IMR-90 (cell line): ENCODE measurements around the gene CALD1. TPM values are rescaled to one million over a fixed set of nuclear protein-coding genes. Genes with fewer than 3 reads are reported as not detected.

Source experiments
- ATAC-seq: fragments of 200-7000 bp; cut with Tn5 transposase; 2 replicates; pipeline ENCODE4 v1.9.1; 2020; ENCODE audit warnings: low read depth, mild to moderate bottlenecking, moderate library complexity
- BruUV-seq: library from RNA; stranded (reverse); fragments of 400-500 nt; replicated peaks from 2 replicates; lab custom pipeline; 2021; lab: Mats Ljungman, UMichigan
- CTCF ChIA-PET: fragments of 300-600 bp; formaldehyde crosslinking; extraction: SDS; loops from one replicate; lab custom pipeline; 2021; ENCODE audit warnings: antibody characterized with exemption; lab: Yijun Ruan, JAX
- POLR2A ChIA-PET: fragments of 300-600 bp; sonication (Branson Sonifier 250); formaldehyde crosslinking; loops from one replicate; lab custom pipeline; 2022; ENCODE audit warnings: antibody characterized with exemption; ENCODE audit not compliant: unreplicated experiment; lab: Charles Lee
- DNase-seq: peaks from one replicate; pipeline ENCODE4 v3.0.0; 2013
- H2AFZ ChIP-seq: replicated peaks from 2 replicates; pipeline ENCODE3; 2013; ENCODE audit warnings: low read length, mild to moderate bottlenecking; ENCODE audit not compliant: poor library complexity
- H2AK5ac ChIP-seq: 2 replicates; pipeline ENCODE4 v1.6.1; 2013; ENCODE audit warnings: low read depth, low read length, inconsistent platforms
- H2AK9ac ChIP-seq: replicated peaks from 2 replicates; pipeline ENCODE3; 2013; ENCODE audit warnings: mild to moderate bottlenecking, low read depth, low read length, moderate library complexity; ENCODE audit not compliant: poor library complexity
- H2BK120ac ChIP-seq: 2 replicates; pipeline ENCODE4 v1.6.1; 2013; ENCODE audit warnings: low read depth, low read length, inconsistent platforms
- H2BK15ac ChIP-seq: 3 replicates; pipeline ENCODE4 v1.6.1; 2013; ENCODE audit warnings: low read depth, low read length, inconsistent platforms
- H2BK20ac ChIP-seq: 2 replicates; pipeline ENCODE4 v1.6.1; 2013; ENCODE audit warnings: low read depth, mild to moderate bottlenecking, inconsistent platforms, low read length, moderate library complexity
- H2BK5ac ChIP-seq: 2 replicates; pipeline ENCODE4 v1.6.1; 2013; ENCODE audit warnings: mild to moderate bottlenecking, low read depth, low read length, inconsistent platforms; ENCODE audit not compliant: poor library complexity, severe bottlenecking
- H3K14ac ChIP-seq: replicated peaks from 2 replicates; pipeline ENCODE4 v1.6.1; 2013; ENCODE audit warnings: low read depth, low read length, inconsistent platforms
- H3K18ac ChIP-seq: 2 replicates; pipeline ENCODE4 v1.6.1; 2013; ENCODE audit warnings: low read depth, low read length, control low read depth
- H3K23ac ChIP-seq: 2 replicates; pipeline ENCODE4 v1.6.1; 2013; ENCODE audit warnings: low read depth, low read length, inconsistent platforms
- H3K27ac ChIP-seq: 2 replicates; pipeline ENCODE4 v1.5.1; 2013; ENCODE audit warnings: mild to moderate bottlenecking, control low read depth, low read length; ENCODE audit not compliant: insufficient read depth
- H3K27me3 ChIP-seq: 2 replicates; pipeline ENCODE4 v1.6.1; 2013; ENCODE audit warnings: low read length; ENCODE audit not compliant: control insufficient read depth, insufficient read depth
- H3K36me3 ChIP-seq: 2 replicates; pipeline ENCODE4 v1.6.1; 2013; ENCODE audit warnings: low read length, mixed read lengths; ENCODE audit not compliant: control insufficient read depth, insufficient read depth
- H3K4ac ChIP-seq: 2 replicates; pipeline ENCODE4 v1.6.1; 2013; ENCODE audit warnings: low read depth, low read length, inconsistent platforms
- H3K4me1 ChIP-seq: 2 replicates; pipeline ENCODE4 v1.6.1; 2013; ENCODE audit warnings: low read length, mixed read lengths; ENCODE audit not compliant: control insufficient read depth, insufficient read depth
- H3K4me2 ChIP-seq: 2 replicates; pipeline ENCODE4 v1.6.1; 2013; ENCODE audit warnings: low read depth, mild to moderate bottlenecking, control low read depth, low read length, moderate library complexity
- H3K4me3 ChIP-seq: 2 replicates; pipeline ENCODE4 v1.5.1; 2013; ENCODE audit warnings: low read depth, mild to moderate bottlenecking, control low read depth, low read length, moderate library complexity; ENCODE audit not compliant: insufficient read depth
- H3K56ac ChIP-seq: 2 replicates; pipeline ENCODE4 v1.6.1; 2013; ENCODE audit warnings: low read length, inconsistent platforms; ENCODE audit not compliant: insufficient read depth; ENCODE audit errors: extremely low read depth
- H3K79me1 ChIP-seq, 2 experiments: 2 replicates each; pipeline ENCODE4 v1.6.1; 2013; ENCODE audit warnings: low read length in 2 of 2, inconsistent platforms in 1 of 2, low read depth in 1 of 2
- H3K9ac ChIP-seq: 2 replicates; pipeline ENCODE4 v1.6.1; 2013; ENCODE audit warnings: low read depth, low read length, control low read depth
- H3K9me1 ChIP-seq: 2 replicates; pipeline ENCODE4 v1.6.1; 2013; ENCODE audit warnings: low read length, inconsistent platforms; ENCODE audit not compliant: insufficient read depth
- H3K9me3 ChIP-seq: 2 replicates; pipeline ENCODE4 v1.6.1; 2013; ENCODE audit warnings: low read length; ENCODE audit not compliant: control insufficient read depth, insufficient read depth
- H4K20me1 ChIP-seq: 2 replicates; pipeline ENCODE4 v1.6.1; 2013; ENCODE audit warnings: low read length, inconsistent platforms; ENCODE audit not compliant: insufficient read depth
- H4K5ac ChIP-seq: 2 replicates; pipeline ENCODE4 v1.6.1; 2013; ENCODE audit warnings: mild to moderate bottlenecking, low read depth, low read length, control low read depth
- H4K8ac ChIP-seq, 2 experiments: 2 replicates each; pipeline ENCODE4 v1.6.1; 2013; ENCODE audit warnings: low read depth in 2 of 2, low read length in 2 of 2, control low read depth in 1 of 2, inconsistent platforms in 1 of 2
- H4K91ac ChIP-seq: 2 replicates; pipeline ENCODE4 v1.6.1; 2013; ENCODE audit warnings: low read depth, low read length, inconsistent platforms; ENCODE audit not compliant: insufficient read depth
- CEBPB ChIP-seq: IDR thresholded peaks from 2 replicates; pipeline ENCODE4 v1.6.1; 2012; ENCODE audit warnings: low read depth, low read length, improper control_type of control experiment
- CHD1 ChIP-seq: IDR thresholded peaks from 2 replicates; pipeline ENCODE4 v1.6.1; 2012; ENCODE audit warnings: low read depth, low read length, improper control_type of control experiment
- FOS ChIP-seq: fragments of 150-350 bp; IDR thresholded peaks from 2 replicates; pipeline ENCODE4 v1.6.1; 2016; ENCODE audit warnings: low read depth, low read length
- MAFK ChIP-seq: IDR thresholded peaks from 2 replicates; pipeline ENCODE4 v1.6.1; 2012; ENCODE audit warnings: low read depth, low read length, improper control_type of control experiment
- MAZ ChIP-seq: IDR thresholded peaks from 2 replicates; pipeline ENCODE4 v1.6.1; 2012; ENCODE audit warnings: low read depth, mild to moderate bottlenecking, low read length, improper control_type of control experiment, moderate library complexity, borderline replicate concordance
- MXI1 ChIP-seq: IDR thresholded peaks from 2 replicates; pipeline ENCODE4 v1.6.1; 2012; ENCODE audit warnings: low read depth, mild to moderate bottlenecking, low read length, moderate library complexity, borderline replicate concordance
- NFE2L2 ChIP-seq: fragments of 150-350 bp; IDR thresholded peaks from 2 replicates; pipeline ENCODE4 v1.6.1; 2016; ENCODE audit warnings: low read depth, mild to moderate bottlenecking, low read length
- POLR2A ChIP-seq: IDR thresholded peaks from 2 replicates; pipeline ENCODE4 v1.6.1; 2012; ENCODE audit warnings: mild to moderate bottlenecking, low read depth, low read length
- RAD21 ChIP-seq: IDR thresholded peaks from 2 replicates; pipeline ENCODE4 v1.6.1; 2012; ENCODE audit warnings: low read length, improper control_type of control experiment
- RCOR1 ChIP-seq: IDR thresholded peaks from 2 replicates; pipeline ENCODE4 v1.6.1; 2012; ENCODE audit warnings: mild to moderate bottlenecking, low read length, improper control_type of control experiment; ENCODE audit not compliant: insufficient replicate concordance
- RFX5 ChIP-seq: IDR thresholded peaks from 2 replicates; pipeline ENCODE4 v1.8.0; 2012; ENCODE audit warnings: low read depth, mild to moderate bottlenecking, low read length, moderate library complexity
- SMC3 ChIP-seq: fragments of 150-350 bp; IDR thresholded peaks from 2 replicates; pipeline ENCODE4 v1.6.1; 2016; ENCODE audit warnings: low read depth, mild to moderate bottlenecking, antibody characterized with exemption, low read length, moderate library complexity
- USF2 ChIP-seq: fragments of 150-350 bp; IDR thresholded peaks from 2 replicates; pipeline ENCODE4 v1.6.1; 2017; ENCODE audit warnings: mild to moderate bottlenecking, antibody characterized with exemption, low read length, low read depth
- WGBS, 2 experiments: methylation state at CpG; one replicate each; pipeline versions ENCODE4 v1.1.5 to v1.1.7; 2013; ENCODE audit warnings: missing lambda C conversion rate in 2 of 2; ENCODE audit not compliant: insufficient read length in 1 of 2; ENCODE audit errors: extremely low coverage in 2 of 2; 5-methylcytosine and 5-hydroxymethylcytosine counted together
- dilution Hi-C: fragments of 300-500 bp; cut with HindIII; formaldehyde crosslinking; loops from one replicate; pipeline ENCODE4 v1.14.3; 2018; ENCODE audit warnings: low sequenced_read_pairs; ENCODE audit not compliant: unreplicated experiment
- in situ Hi-C: fragments of 300-500 bp; cut with MboI; formaldehyde crosslinking; loops from 3 replicates; pipeline ENCODE4 v1.14.3; 2019; ENCODE audit warnings: low sequenced_read_pairs, inconsistent platforms, mixed read lengths
- intact Hi-C: fragments of 100-400 bp; cut with micrococcal nuclease; formaldehyde crosslinking; loops from 2 replicates; pipeline ENCODE4 v1.10.0; 2022
- polyA plus RNA-seq, 3 experiments: library from polyadenylated mRNA; depleted of rRNA; stranded (reverse); fragments of >200 nt; gene quantifications; 2 replicates each; pipeline ENCODE4 v1.2.3, GENCODE V29; 2012; ENCODE audit warnings: low replicate concordance in 1 of 3
- total RNA-seq: library from RNA; depleted of rRNA; stranded (reverse); fragments of >200 nt; gene quantifications from 2 replicates; pipeline ENCODE4 v1.2.3, GENCODE V29; 2012
- TF ChIP-seq, protein P1 (sequence below): fragments of 150-350 bp; IDR thresholded peaks from 2 replicates; pipeline ENCODE4 v1.6.1; 2016; ENCODE audit warnings: low read depth, mild to moderate bottlenecking, low read length, moderate library complexity, borderline replicate concordance
- TF ChIP-seq, protein P2 (sequence below): conservative IDR thresholded peaks from 2 replicates; pipeline ENCODE4 v1.5.1; 2012; ENCODE audit warnings: mild to moderate bottlenecking, low read depth, low read length, improper control_type of control experiment

The CALD1 gene
- total and polyA plus RNA-seq, 2 of the 4 experiments (the other 2 are of a cell fraction), result 375 to 487 TPM

DNA sequence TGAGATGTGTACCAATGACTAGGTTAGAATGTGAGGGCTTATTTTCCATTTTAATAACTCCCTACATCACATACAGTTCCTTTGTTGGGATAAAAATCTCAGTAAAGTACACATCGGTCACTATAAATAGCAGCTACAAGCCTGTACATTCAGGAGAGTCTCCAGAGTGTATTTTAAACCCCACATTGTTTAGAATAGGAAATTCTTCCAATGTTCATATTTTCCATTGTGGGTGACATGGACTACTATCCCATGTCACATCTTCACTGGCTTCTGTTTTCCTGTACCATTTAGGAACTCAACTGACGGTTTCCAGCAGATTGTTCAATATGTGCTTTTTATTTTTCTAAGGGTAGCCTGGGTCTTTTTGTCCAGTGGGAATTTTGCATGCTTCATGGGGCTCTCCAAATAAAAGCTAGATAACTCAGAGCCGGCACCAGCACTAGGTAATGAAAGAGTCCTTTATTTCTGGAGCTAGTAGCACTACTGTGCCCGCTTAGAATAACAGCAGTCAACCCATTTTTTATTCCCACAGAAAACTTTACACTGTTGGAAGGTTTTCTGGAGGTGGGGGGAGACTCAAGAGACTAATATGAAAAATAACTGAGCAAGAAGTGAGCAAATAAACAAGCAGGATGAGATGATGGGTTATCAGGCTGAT, 100.5 kb downstream of the CALD1 start:
- no TSS peak for BruUV-seq
- DNase-seq (no peak), ATAC-seq (peak; percentile 28)
- Histone ChIP-seq H3K27me3 (no peaks in the 10 kb centered on the region), H4K91ac (no peak overlapping the region), H2BK15ac (no peak overlapping the region), H2BK20ac (no peak overlapping the region), H3K14ac (0 out of 2 replicates have a peak overlapping the region, but pooled peaks have one; percentile 25), H3K79me1 (peaks cover 25 to 69% of the 10 kb centered on the region in 2 experiments), H3K9ac (no peak overlapping the region), H3K4ac (no peak overlapping the region), H3K18ac (peak overlapping the region; percentile 31; the same call in 1 of the 2 replicates), H4K20me1 (peaks cover 71% of the 10 kb centered on the region), H4K5ac (peak overlapping the region; percentile 22; the same call in 1 of the 2 replicates), H3K4me3 (no peak overlapping the region), H3K9me3 (no peaks in the 10 kb centered on the region), H3K23ac (no peak overlapping the region), H3K56ac (no peak overlapping the region), H3K4me1 (peaks cover 17% of the 10 kb centered on the region), H3K27ac (no peak overlapping the region; the same call in 1 of the 2 replicates), H2BK5ac (peak overlapping the region; percentile 31), H2AK5ac (no peak overlapping the region), H3K4me2 (peak overlapping the region; percentile 39; the same call in 1 of the 2 replicates), H2AK9ac (no peak overlapping the region), H4K8ac (no peak overlapping the region), H2BK120ac (no peak overlapping the region), H3K9me1 (peaks cover 28% of the 10 kb centered on the region), H3K36me3 (peaks cover 6% of the 10 kb centered on the region; the same call in 1 of the 2 replicates), H2AFZ (no peak overlapping the region)
- in situ Hi-C loops, result no loop called here
- POLR2A ChIA-PET, result no interaction called here
- TF ChIP-seq, protein P1, sequence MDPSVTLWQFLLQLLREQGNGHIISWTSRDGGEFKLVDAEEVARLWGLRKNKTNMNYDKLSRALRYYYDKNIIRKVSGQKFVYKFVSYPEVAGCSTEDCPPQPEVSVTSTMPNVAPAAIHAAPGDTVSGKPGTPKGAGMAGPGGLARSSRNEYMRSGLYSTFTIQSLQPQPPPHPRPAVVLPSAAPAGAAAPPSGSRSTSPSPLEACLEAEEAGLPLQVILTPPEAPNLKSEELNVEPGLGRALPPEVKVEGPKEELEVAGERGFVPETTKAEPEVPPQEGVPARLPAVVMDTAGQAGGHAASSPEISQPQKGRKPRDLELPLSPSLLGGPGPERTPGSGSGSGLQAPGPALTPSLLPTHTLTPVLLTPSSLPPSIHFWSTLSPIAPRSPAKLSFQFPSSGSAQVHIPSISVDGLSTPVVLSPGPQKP, result no peak
- no peak for TF ChIP-seq NFE2L2
- TF ChIP-seq MAFK, result no peak
- TF ChIP-seq POLR2A, result no peak
- no peak for TF ChIP-seq FOS
- no peak for TF ChIP-seq MAZ
- no peak for TF ChIP-seq CEBPB
- no peak for TF ChIP-seq RFX5
- no peak for TF ChIP-seq RAD21
- TF ChIP-seq SMC3, result no peak
- TF ChIP-seq, protein P2, sequence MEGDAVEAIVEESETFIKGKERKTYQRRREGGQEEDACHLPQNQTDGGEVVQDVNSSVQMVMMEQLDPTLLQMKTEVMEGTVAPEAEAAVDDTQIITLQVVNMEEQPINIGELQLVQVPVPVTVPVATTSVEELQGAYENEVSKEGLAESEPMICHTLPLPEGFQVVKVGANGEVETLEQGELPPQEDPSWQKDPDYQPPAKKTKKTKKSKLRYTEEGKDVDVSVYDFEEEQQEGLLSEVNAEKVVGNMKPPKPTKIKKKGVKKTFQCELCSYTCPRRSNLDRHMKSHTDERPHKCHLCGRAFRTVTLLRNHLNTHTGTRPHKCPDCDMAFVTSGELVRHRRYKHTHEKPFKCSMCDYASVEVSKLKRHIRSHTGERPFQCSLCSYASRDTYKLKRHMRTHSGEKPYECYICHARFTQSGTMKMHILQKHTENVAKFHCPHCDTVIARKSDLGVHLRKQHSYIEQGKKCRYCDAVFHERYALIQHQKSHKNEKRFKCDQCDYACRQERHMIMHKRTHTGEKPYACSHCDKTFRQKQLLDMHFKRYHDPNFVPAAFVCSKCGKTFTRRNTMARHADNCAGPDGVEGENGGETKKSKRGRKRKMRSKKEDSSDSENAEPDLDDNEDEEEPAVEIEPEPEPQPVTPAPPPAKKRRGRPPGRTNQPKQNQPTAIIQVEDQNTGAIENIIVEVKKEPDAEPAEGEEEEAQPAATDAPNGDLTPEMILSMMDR, result no peak
- TF ChIP-seq CHD1, result no peak
- TF ChIP-seq USF2, result no peak
- no peak for TF ChIP-seq RCOR1
- TF ChIP-seq MXI1, result no peak
- WGBS, 2 experiments, result no CpG with 5 or more reads among the region's 4 CpGs
- dilution Hi-C loops, result no loop called here
- intact Hi-C loops, result no loop called here
- CTCF ChIA-PET, result no interaction called here
